ENCODE data around the gene ANXA2R.

Gene ANXA2R

GRCh38 chr5:42994555-42995359, 45.4 kb downstream of the ANXA2R start (continued):
- TF ChIP-seq ZNF449 (tag by site-specific recombination; IDR thresholded peaks at IDR 0.05), result peak; percentile 83
- 0 out of 2 replicates have a peak, but pooled peaks have one; percentile 54 for TF ChIP-seq ZNF184 (tag by site-specific recombination; IDR thresholded peaks at IDR 0.05)
- no peak for TF ChIP-seq ZNF157 (tag by site-specific recombination; IDR thresholded peaks at IDR 0.05)
- peak; percentile 59; the same call in 1 of the 2 replicates for TF ChIP-seq ZNF610 (tag by site-specific recombination; IDR thresholded peaks at IDR 0.05; ENCODE audit: borderline replicate concordance)
- TF ChIP-seq RBAK (tag by site-specific recombination; IDR thresholded peaks at IDR 0.05), result no peak
- no peak for TF ChIP-seq ZBTB48 (tag by site-specific recombination; IDR thresholded peaks at IDR 0.05)
- no peak for TF ChIP-seq ZNF114 (tag by site-specific recombination; IDR thresholded peaks at IDR 0.05)
- no peak for TF ChIP-seq ZNF416 (tag by site-specific recombination; IDR thresholded peaks at IDR 0.05)
- no peak for TF ChIP-seq ZNF274 (IDR thresholded peaks at IDR 0.05; ENCODE audit: low read length)
- no peak for TF ChIP-seq ZNF274 (tag by site-specific recombination; IDR thresholded peaks at IDR 0.05; ENCODE audit: borderline replicate concordance)
- peak; percentile 55 for TF ChIP-seq ZNF341 (tag by site-specific recombination; IDR thresholded peaks at IDR 0.05; ENCODE audit: low read depth)
- TF ChIP-seq ZNF37A (tag by site-specific recombination; IDR thresholded peaks at IDR 0.05), result no peak
- TF ChIP-seq ZNF777 (tag by site-specific recombination; IDR thresholded peaks at IDR 0.05; ENCODE audit: borderline replicate concordance), result no peak
- TF ChIP-seq ZNF174 (tag by site-specific recombination; IDR thresholded peaks at IDR 0.05), result no peak
- TF ChIP-seq ZXDB (tag by site-specific recombination; IDR thresholded peaks at IDR 0.05), result peak; percentile 61; the same call in 1 of the 2 replicates
- no peak for TF ChIP-seq SP2 (tag by site-specific recombination; IDR thresholded peaks at IDR 0.05)
- TF ChIP-seq INSM2 (tag by site-specific recombination; IDR thresholded peaks at IDR 0.05), result 0 out of 2 replicates have a peak, but pooled peaks have one; percentile 48
- TF ChIP-seq MYNN (tag by site-specific recombination; IDR thresholded peaks at IDR 0.05; ENCODE audit: borderline replicate concordance), result no peak
- no peak for TF ChIP-seq ZNF221 (tag by site-specific recombination; IDR thresholded peaks at IDR 0.05; ENCODE audit: borderline replicate concordance)
- TF ChIP-seq ZNF514 (tag by site-specific recombination; IDR thresholded peaks at IDR 0.05), result no peak
- TF ChIP-seq ZBTB6 (tag by site-specific recombination; IDR thresholded peaks at IDR 0.05), result no peak
- no peak for TF ChIP-seq ZBTB49 (tag by site-specific recombination; IDR thresholded peaks at IDR 0.05; ENCODE audit: low read depth)
- TF ChIP-seq ZBTB21 (tag by site-specific recombination; IDR thresholded peaks at IDR 0.05), result peak; percentile 66
- TF ChIP-seq ZNF398 (tag by site-specific recombination; IDR thresholded peaks at IDR 0.05), result no peak
- no peak for TF ChIP-seq ZNF785 (tag by site-specific recombination; IDR thresholded peaks at IDR 0.05)
- TF ChIP-seq ZNF544 (tag by site-specific recombination; IDR thresholded peaks at IDR 0.05), result no peak
- TF ChIP-seq ZNF558 (tag by site-specific recombination; IDR thresholded peaks at IDR 0.05), result no peak
- peak; percentile 54 for TF ChIP-seq OSR2 (tag by site-specific recombination; IDR thresholded peaks at IDR 0.05)

Measured in HEK293 (cell line).